Stimulated activated CD8-positive, alpha-beta memory T cell treated with anti-CD3 and anti-CD28 coated beads, Interleukin-7, amount 100 ng/mL, for 1 hour (primary cell): Measurements from ENCODE around the gene AKAP13.

Experiments
- DNase-seq, 2 donors: peaks; one replicate each; pipeline ENCODE4 v3.0.0-alpha.2; 2020; ENCODE audit warnings: low read depth in 2 of 2

Gene AKAP13

GRCh38 chr15:85672332-85673084 lies 292.1 kb downstream of the AKAP13 start:
- no peak for DNase-seq

GRCh38 chr15:85673326-85673725 lies 292.9 kb downstream of the AKAP13 start:
- no peak for DNase-seq

GRCh38 chr15:85676342-85677098 lies 296.1 kb downstream of the AKAP13 start:
- no peak for DNase-seq

- DNase-seq = no peak
Measured at GRCh38 chr15:85679231-85679630, 298.8 kb downstream of the AKAP13 start.

GRCh38 chr15:85681386-85681785 lies 301.0 kb downstream of the AKAP13 start:
- DNase-seq = no peak

GRCh38 chr15:85684174-85684710 lies 303.8 kb downstream of the AKAP13 start:
- DNase-seq = no peak

GRCh38 chr15:85685356-85685755 lies 305.0 kb downstream of the AKAP13 start:
- DNase-seq = no peak

- DNase-seq = no peak
Measured at GRCh38 chr15:85687329-85687728, 306.9 kb downstream of the AKAP13 start.

- DNase-seq = no peak
Measured at GRCh38 chr15:85688711-85689110, 308.3 kb downstream of the AKAP13 start.

GRCh38 chr15:85689729-85690128 lies 309.3 kb downstream of the AKAP13 start:
- DNase-seq = peak in 1 of 2 donors; percentile 49

GRCh38 chr15:85690561-85691231 lies 310.3 kb downstream of the AKAP13 start:
- no peak for DNase-seq

GRCh38 chr15:85691350-85692240 lies 311.2 kb downstream of the AKAP13 start:
- DNase-seq = no peak

- DNase-seq = no peak
Measured at GRCh38 chr15:85692321-85692720, 311.9 kb downstream of the AKAP13 start.

GRCh38 chr15:85692873-85693272 lies 312.5 kb downstream of the AKAP13 start:
- no peak for DNase-seq

- no peak for DNase-seq
Measured at GRCh38 chr15:85693277-85693676, 312.9 kb downstream of the AKAP13 start.

GRCh38 chr15:85694091-85694490 lies 313.7 kb downstream of the AKAP13 start:
- DNase-seq = no peak

- no peak for DNase-seq
Measured at GRCh38 chr15:85700767-85701166, 320.4 kb downstream of the AKAP13 start.

- no peak for DNase-seq
Measured at GRCh38 chr15:85702321-85703101, 322.1 kb downstream of the AKAP13 start.

- DNase-seq = no peak
Measured at GRCh38 chr15:85704066-85704465, 323.7 kb downstream of the AKAP13 start.

GRCh38 chr15:85704720-85705429 lies 324.5 kb downstream of the AKAP13 start:
- no peak for DNase-seq
